ENCODE measurements around the gene UBL7. TPM values are rescaled to one million over a fixed set of nuclear protein-coding genes. Genes with fewer than 3 reads are reported as not detected.
A peak's percentile ranks its signal among the peaks of the same experiment; 100 is the strongest.

Gene UBL7
- total and polyA plus RNA-seq, 5 experiments from 2014 or later, result 49.0 to 151 (median 113) TPM

DNA sequence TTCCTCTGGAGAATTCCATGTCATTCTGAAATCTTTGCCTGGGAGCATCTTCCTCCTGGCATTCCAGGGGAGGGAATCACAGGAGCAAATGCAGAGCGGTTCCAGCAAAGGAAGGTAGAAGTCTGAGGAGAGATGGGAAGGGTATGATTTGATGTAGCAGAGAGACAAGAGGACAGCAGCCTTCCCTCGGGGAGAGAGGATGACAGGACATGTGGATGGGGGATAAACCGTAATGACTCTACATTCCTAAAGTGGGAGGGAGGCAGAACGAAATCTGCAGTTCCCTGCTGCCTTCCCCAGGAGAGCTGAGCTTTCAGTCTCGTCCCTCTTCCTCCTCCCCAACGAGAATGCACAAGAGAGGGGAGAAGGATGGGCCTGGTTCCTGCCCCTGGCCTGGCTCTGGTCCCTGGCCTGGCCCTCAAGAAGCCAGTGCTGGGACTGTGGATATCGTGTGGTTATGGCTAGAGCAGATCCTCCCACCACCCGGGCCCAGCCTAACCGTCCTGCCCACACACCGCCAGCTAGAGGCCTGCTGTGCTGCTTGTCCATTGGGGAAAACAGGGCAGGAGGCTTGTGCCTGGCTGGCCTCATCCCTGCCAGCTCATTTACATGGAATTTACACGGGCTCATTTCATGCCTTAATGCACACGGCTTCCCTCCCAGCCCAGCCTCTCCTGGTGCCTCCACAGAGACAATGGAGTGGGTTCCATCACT, 53.8 kb downstream of the UBL7 start:
- POLR2A ChIA-PET, result no interaction called here
- DNase-seq (no peak), ATAC-seq (no peak)
- Mint-ChIP-seq H3K27ac (peak overlapping the region in 3 of 10 donors; percentile 47 to 85 (median 48)), H3K4me3 (no peak overlapping the region), H3K36me3 (peaks cover 0 to 6% (median 0%) of the 10 kb centered on the region in 3 donors), H3K4me1 (peaks cover 10 to 37% (median 24%) of the 10 kb centered on the region in 4 donors), H3K9me3 (no peaks in the 10 kb centered on the region), H3K27me3 (no peaks in the 10 kb centered on the region)

DNA sequence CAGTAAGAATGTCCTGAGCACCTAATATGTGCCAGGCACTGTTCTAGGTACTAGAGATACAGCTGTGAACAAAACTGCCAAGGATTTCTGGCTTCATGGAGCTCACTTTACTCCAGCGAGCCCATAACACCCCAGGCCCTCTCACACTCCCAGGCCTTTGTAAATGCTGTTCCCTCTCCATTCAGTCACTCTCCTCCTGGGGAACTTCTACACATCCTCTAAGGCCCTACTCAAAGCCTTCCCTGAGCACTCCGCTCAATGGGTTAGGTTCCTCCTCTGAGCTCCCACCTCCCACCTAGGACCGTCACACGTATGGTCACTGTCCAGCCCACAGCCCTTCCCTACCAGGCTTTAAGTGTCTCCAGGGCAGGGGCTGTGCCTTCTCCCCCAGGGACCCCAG, 54.4 kb downstream of the UBL7 start:
- no peaks in the 10 kb centered on the region for H3K9me3 Mint-ChIP-seq
- H3K27ac Mint-ChIP-seq, result peak overlapping the region in 6 of 10 donors; percentile 5 to 85 (median 47)

GRCh38 chr15:74405823-74406222, 55.1 kb downstream of the UBL7 start:
- POLR2A ChIA-PET, result no interaction called here
- ATAC-seq (no peak), DNase-seq (no peak)
- H3K4me1 Mint-ChIP-seq, result peaks cover 20 to 50% (median 38%) of the 10 kb centered on the region in 4 donors
- H3K9me3 Mint-ChIP-seq, result no peaks in the 10 kb centered on the region
- no peaks in the 10 kb centered on the region for H3K27me3 Mint-ChIP-seq
- H3K36me3 Mint-ChIP-seq, result peaks cover 0 to 4% (median 0%) of the 10 kb centered on the region in 3 donors
- no peak overlapping the region for H3K4me3 Mint-ChIP-seq
- H3K27ac Mint-ChIP-seq, result peak overlapping the region in 2 of 10 donors; percentile 37 to 47

More for the DNA sequence above, 54.4 kb downstream of the UBL7 start:
- Mint-ChIP-seq H3K27me3 (no peaks in the 10 kb centered on the region), H3K36me3 (peaks cover 0 to 6% (median 0%) of the 10 kb centered on the region in 3 donors), H3K4me1 (peaks cover 15 to 43% (median 31%) of the 10 kb centered on the region in 4 donors), H3K4me3 (no peak overlapping the region)
- DNase-seq, result no peak
- POLR2A ChIA-PET, result interaction anchor here (0.7 kb wide), 1 partner anchor 201 kb away, joined by 3 read pairs; no protein-coding TSS in a partner anchor
- ATAC-seq, result no peak

DNA sequence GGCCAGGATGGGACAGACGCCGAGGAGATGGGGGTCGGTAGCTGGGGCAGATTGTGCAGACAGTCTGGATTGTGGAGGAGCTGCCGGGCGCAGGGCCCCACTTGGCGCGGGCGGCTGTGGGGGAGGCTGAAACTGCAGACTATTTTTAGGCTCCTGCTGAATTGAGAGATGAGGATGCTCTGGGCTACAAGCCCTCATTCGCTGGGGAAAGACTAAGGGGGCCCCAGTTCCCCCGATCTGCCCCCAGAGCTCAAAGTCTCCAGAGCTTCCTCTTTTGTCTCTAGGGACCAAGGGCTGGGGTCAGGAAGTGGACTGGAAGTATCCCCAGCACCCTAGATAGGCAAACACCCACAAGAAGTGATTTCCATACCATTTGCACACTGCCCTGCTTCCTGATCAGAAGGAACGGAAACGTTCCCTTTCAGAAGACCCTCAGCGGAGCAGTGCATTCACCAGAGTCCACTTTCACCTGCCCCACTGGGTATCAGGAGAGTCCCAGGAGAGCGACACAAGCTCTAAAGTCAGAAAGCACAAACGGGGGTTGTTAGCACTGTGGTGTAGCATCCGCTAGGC, 56.9 kb downstream of the UBL7 start:
- H3K36me3 Mint-ChIP-seq, result no peaks in the 10 kb centered on the region
- DNase-seq (no peak), ATAC-seq (no peak)
- no peaks in the 10 kb centered on the region for H3K27me3 Mint-ChIP-seq
- POLR2A ChIA-PET, result interaction anchor here (1.7 to 6.1 kb wide), 2 partner anchors 20 to 23 kb away, joined by 6 to 46 read pairs; no protein-coding TSS in a partner anchor
- no peaks in the 10 kb centered on the region for H3K9me3 Mint-ChIP-seq
- peak overlapping the region in 8 of 10 donors; percentile 16 to 60 (median 44) for H3K27ac Mint-ChIP-seq
- peak overlapping the region in 3 of 10 donors; percentile 50 to 59 (median 55) for H3K4me3 Mint-ChIP-seq
- peaks cover 27 to 67% (median 53%) of the 10 kb centered on the region in 4 donors for H3K4me1 Mint-ChIP-seq

DNA sequence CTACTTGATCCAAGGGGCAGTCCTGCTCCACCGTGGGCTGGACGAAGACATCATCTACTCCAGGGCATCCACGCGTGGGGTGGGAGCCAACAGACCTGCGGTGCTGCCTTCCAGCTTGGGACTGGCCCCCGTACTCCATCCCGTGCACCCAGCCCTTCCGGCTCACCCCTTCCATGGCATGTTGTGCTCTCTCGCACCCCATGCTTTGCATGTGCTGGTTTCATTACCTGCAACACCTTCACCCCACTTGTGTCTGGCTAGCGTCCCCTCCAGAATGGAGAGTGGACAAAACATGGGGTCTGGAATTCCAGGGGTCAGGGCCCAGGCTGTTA, 57.4 kb downstream of the UBL7 start:
- Mint-ChIP-seq H3K4me1 (peaks cover 28 to 71% (median 58%) of the 10 kb centered on the region in 4 donors), H3K27me3 (no peaks in the 10 kb centered on the region), H3K9me3 (no peaks in the 10 kb centered on the region), H3K36me3 (no peaks in the 10 kb centered on the region), H3K4me3 (peak overlapping the region in 5 of 10 donors; percentile 49 to 73 (median 55)), H3K27ac (peak overlapping the region in 6 of 10 donors; percentile 16 to 81 (median 50))
- ATAC-seq (no peak), DNase-seq (no peak)
- POLR2A ChIA-PET, result interaction anchor here (1.2 to 6.1 kb wide), 4 partner anchors 19 to 30 kb away, joined by 3 to 46 read pairs (median 6); partner anchors contain the start of gene SEMA7A

GRCh38 chr15:74402873-74403587, 57.9 kb downstream of the UBL7 start:
- ATAC-seq (peak; percentile 70 to 73), DNase-seq (peak in 6 of 10 donors; percentile 35 to 75 (median 49))
- POLR2A ChIA-PET, result interaction anchor here (0.9 to 6.1 kb wide), 7 partner anchors 9 to 1623 kb away, joined by 3 to 46 read pairs (median 3); partner anchors contain the start of gene SEMA7A
- Mint-ChIP-seq H3K36me3 (no peaks in the 10 kb centered on the region), H3K4me1 (peaks cover 31 to 76% (median 63%) of the 10 kb centered on the region in 4 donors), H3K4me3 (peak overlapping the region in 9 of 10 donors; percentile 46 to 70 (median 60)), H3K9me3 (no peaks in the 10 kb centered on the region), H3K27me3 (no peaks in the 10 kb centered on the region), H3K27ac (peak overlapping the region in 9 of 10 donors; percentile 22 to 85 (median 65))

- H3K27me3 Mint-ChIP-seq, result no peaks in the 10 kb centered on the region
- H3K9me3 Mint-ChIP-seq, result no peaks in the 10 kb centered on the region
- H3K4me1 Mint-ChIP-seq, result peaks cover 31 to 82% (median 70%) of the 10 kb centered on the region in 4 donors
- POLR2A ChIA-PET, result interaction anchor here (0.9 to 6.1 kb wide), 7 partner anchors 10 to 1624 kb away, joined by 3 to 46 read pairs (median 3); partner anchors contain the start of gene SEMA7A
- no peaks in the 10 kb centered on the region for H3K36me3 Mint-ChIP-seq
- peak overlapping the region; percentile 46 to 75 (median 60) for H3K4me3 Mint-ChIP-seq
- no peak for DNase-seq
- no peak for ATAC-seq
- H3K27ac Mint-ChIP-seq, result peak overlapping the region; percentile 1 to 90 (median 62)
Measured at GRCh38 chr15:74402337-74402841, 58.6 kb downstream of the UBL7 start.

DNA sequence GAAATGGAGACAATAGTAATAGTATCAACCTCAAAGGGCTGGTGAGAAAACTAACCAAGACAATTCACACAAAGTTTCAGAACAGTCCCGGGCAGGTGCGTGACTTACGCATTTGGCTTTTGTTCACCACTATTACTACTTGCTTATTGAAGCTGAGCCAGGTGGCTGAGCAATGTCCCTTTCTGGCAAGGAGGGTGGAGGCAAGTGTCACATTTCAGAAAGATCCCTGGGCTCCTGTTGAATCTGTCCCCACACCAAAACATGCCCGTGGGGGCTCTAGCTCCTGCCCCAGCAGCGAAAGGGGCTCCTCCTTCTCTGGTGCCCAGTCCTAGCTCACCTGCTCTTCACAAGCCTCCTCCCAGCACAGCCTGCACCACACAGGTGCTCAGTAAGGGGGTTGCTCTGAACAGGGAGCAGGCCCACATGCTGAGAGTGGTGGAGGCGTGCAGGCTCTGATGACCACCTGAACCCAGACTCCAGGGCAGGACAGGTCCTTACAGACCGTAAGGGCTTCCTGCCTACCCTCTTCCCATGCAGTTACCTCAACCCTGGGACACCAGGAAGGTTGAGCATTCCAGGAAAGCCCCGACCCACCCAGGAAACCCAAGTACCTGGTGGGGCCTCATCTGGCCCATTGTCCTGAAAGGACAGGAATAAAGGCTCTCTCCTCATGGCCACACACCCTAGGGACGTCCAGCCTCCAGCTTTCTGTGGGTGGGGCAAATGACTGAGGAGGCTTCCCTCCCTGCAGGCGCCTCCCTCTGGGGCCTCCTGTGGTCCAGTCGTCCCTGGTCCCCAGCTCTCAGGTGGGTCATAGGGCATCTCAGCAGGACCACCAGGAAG, 59.8 kb downstream of the UBL7 start:
- H3K36me3 Mint-ChIP-seq, result no peaks in the 10 kb centered on the region
- POLR2A ChIA-PET, result interaction anchor here (0.7 to 6.1 kb wide), 5 partner anchors 17 to 215 kb away, joined by 3 to 46 read pairs (median 5); partner anchors contain the start of genes CLK3 and SEMA7A
- H3K9me3 Mint-ChIP-seq, result no peaks in the 10 kb centered on the region
- H3K27me3 Mint-ChIP-seq, result no peaks in the 10 kb centered on the region
- DNase-seq (no peak), ATAC-seq (no peak)
- peaks cover 34 to 91% (median 82%) of the 10 kb centered on the region in 4 donors for H3K4me1 Mint-ChIP-seq
- peak overlapping the region; percentile 7 to 75 (median 56) for H3K4me3 Mint-ChIP-seq
- H3K27ac Mint-ChIP-seq, result peak overlapping the region; percentile 29 to 90 (median 72)

DNA sequence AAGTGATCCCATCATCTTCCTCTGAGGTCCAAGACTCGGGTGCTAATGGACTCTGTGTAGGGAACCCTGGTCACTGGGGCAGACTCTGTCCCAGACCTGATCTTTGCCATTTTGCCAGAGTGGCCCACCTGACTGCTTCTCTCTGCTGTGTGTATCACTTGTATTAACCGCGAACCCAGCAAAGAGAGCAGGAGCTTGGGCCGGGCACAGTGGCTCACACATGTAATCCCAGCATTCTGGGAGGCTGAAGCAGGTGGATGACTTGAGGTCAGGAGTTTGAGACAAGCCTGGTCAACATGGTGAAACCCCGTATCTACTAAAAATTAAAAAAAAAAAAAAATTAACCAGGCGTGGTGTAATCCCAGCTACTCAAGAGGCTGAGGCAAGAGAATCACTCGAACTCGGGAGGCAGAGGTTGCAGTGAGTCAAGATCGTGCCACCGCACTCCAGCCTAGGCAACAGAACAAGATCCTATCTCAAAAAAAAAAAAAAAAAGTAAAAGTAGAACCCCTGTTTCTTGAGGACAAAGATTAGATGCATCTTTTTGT, 60.6 kb downstream of the UBL7 start:
- Mint-ChIP-seq H3K36me3 (no peaks in the 10 kb centered on the region), H3K9me3 (no peaks in the 10 kb centered on the region), H3K27ac (peak overlapping the region; percentile 29 to 90 (median 77)), H3K4me1 (peaks cover 37 to 91% (median 85%) of the 10 kb centered on the region in 4 donors), H3K4me3 (peak overlapping the region; percentile 39 to 79 (median 65)), H3K27me3 (no peaks in the 10 kb centered on the region)
- POLR2A ChIA-PET, result interaction anchor here (0.6 to 6.1 kb wide), 9 partner anchors 16 to 1413 kb away, joined by 3 to 46 read pairs (median 3); partner anchors contain the start of genes CLK3 and SEMA7A
- DNase-seq, result no peak
- peak; percentile 2 to 21 for ATAC-seq

- Mint-ChIP-seq H3K27me3 (no peaks in the 10 kb centered on the region), H3K27ac (peak overlapping the region; percentile 29 to 88 (median 76)), H3K4me3 (peak overlapping the region; percentile 37 to 79 (median 65)), H3K36me3 (no peaks in the 10 kb centered on the region), H3K4me1 (peaks cover 37 to 92% (median 87%) of the 10 kb centered on the region in 4 donors), H3K9me3 (no peaks in the 10 kb centered on the region)
- POLR2A ChIA-PET, result interaction anchor here (0.6 to 6.1 kb wide), 9 partner anchors 15 to 1414 kb away, joined by 3 to 46 read pairs (median 3); partner anchors contain the start of genes CLK3 and SEMA7A
- DNase-seq, result peak in 8 of 10 donors; percentile 29 to 75 (median 54)
- peak; percentile 46 to 77 for ATAC-seq
Measured at GRCh38 chr15:74399511-74400312, 61.2 kb downstream of the UBL7 start.

All from naive thymus-derived CD8-positive, alpha-beta T cell (primary cell).